NCI-H1436 treated with DMSO at 0.1 percent for 48 hours (cell line): ENCODE measurements around the gene ST3GAL4.
"Not testable (repeated sequence)": the region's sequence is repeated elsewhere in the genome, so short reads cannot be mapped to it uniquely, and the experiment has no call there.

Source experiments
- DNase-seq: peaks from one replicate; lab custom pipeline; 2025; lab: John Stamatoyannopoulos, UW

ST3GAL4 gene

DNA sequence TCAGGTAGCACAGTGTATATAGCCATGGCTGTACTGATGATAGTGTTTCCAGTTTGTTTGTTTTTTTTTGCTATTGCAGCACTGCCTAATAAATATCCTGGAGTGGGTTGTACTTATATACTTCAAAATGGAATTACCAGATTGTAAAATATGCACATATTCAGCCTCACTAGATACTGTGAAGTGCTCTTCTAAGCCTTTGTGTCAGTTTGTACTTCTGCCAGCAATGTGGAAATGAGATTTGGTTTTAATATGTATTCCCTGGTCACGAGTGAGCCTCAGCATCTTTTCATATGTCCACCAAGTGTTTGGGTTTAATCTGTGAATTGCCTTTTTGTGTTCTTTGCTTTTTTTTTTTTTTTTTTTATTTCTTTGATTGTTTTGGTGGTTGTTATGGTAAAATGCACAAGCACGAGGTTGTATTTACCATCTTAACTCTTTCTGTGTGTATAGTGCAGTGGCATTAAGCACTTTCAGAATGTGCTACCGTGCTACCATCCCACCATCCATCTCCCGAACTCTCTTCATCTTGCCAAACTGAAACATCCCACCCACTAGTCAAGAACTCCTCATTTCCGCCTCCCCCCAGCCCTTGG is 34.9 kb downstream of the ST3GAL4 start:
- no peak for DNase-seq

GRCh38 chr11:126391286-126391954 is 35.9 kb downstream of the ST3GAL4 start:
- DNase-seq, result no peak

DNA sequence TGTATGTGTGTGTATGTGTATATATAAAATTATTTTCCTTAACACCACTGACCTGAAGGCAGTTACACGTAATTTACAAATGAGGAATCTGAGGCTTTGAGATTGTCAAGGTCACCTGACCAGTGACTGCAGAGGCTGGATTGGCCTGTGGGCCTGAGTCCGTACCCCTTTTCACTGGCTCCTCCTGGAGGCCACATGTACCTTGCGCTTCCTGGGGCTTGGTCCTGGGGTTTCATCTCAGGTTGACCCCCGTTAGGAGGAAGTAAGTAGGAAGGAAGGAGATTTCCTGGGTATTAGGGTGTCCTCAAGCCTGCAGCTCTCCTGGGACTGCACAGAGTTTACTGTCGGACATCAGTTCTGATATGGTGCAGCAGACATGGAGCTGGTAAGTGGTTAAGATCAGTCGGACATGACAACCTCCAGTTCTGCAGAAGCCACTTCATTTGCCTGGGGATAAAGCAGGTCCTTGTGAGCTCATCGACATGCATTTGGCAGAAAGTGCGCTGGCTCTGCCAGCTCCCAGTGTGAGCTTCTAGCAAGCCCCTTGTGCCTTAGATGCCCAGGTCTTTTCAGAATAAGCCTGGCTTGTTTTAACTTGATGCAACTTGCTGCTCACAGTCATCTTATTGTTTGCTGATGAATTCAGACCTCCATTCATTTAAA is 36.6 kb downstream of the ST3GAL4 start:
- DNase-seq, result no peak

GRCh38 chr11:126392633-126393013 is 37.1 kb downstream of the ST3GAL4 start:
- no peak for DNase-seq

GRCh38 chr11:126393143-126393542 is 37.7 kb downstream of the ST3GAL4 start:
- DNase-seq, result no peak

GRCh38 chr11:126394036-126394435 is 38.5 kb downstream of the ST3GAL4 start:
- DNase-seq, result no peak

- not testable (repeated sequence) for DNase-seq
Measured at GRCh38 chr11:126394634-126395072, 39.2 kb downstream of the ST3GAL4 start.

- not testable (repeated sequence) for DNase-seq
Measured at GRCh38 chr11:126395784-126396183, 40.3 kb downstream of the ST3GAL4 start.

DNA sequence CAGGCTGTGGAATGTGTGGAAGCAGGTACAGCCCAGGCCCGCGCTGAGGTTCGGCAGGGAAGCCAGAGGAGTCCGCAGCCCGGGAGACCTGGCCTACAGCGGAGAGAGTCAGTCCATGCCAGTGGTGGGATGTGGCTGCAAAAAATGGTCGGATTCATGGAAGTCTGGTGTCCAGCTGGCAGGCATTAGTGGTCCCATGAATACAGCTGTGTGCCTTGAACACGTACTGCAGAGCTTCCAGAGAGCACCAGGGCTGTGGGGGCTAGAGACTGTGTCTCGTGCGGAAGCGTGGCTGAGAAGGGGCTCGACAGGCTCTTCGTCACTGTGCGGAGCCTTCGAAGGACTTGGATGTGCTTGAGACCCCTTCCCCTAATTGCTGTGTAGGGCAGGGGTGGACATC is 40.8 kb downstream of the ST3GAL4 start:
- not testable (repeated sequence) for DNase-seq

- DNase-seq, result no peak
Measured at GRCh38 chr11:126396965-126397364, 41.5 kb downstream of the ST3GAL4 start.

GRCh38 chr11:126398296-126398695 is 42.8 kb downstream of the ST3GAL4 start:
- DNase-seq, result no peak

- no peak for DNase-seq
Measured at GRCh38 chr11:126398721-126399120, 43.2 kb downstream of the ST3GAL4 start.

DNA sequence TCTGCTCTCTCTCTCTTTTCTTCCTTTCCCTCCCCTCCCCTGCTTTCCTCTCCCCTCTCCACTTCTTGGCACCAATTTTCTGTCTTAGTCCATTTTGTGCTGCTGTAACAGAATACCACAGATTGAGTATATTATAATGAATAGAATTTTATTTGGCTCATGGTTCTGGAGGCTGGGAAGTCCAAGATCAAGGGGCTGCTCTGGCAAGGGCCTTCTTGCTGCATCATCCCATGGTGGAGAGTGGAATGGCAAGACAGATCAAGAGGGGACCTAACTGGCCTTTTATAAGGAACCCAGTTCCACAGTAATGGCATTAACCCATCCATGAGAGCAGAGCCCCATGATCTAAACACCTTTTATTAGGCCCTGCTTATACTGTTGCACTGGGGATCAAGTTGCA is 44.5 kb downstream of the ST3GAL4 start:
- DNase-seq, result no peak

DNA sequence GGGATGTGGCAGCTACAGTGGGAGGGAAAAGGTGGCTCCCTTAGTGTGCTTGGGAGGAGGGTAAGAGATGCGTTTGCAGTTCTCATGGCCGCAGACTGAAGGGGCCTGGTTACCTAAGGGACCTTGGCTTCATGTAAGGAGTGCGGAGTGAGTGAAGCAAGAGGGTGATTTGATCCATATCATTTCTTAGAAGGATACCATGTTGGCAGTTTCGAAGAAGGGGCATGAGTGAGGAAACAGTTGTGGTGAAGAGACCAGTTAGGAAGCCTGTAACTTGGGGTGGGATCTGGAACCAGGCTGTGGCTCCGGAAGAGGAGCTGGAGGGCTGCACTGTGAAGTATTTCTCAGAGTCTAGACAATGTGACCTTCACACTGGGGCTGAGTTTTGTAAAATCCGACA is 45.0 kb downstream of the ST3GAL4 start:
- DNase-seq, result no peak

DNA sequence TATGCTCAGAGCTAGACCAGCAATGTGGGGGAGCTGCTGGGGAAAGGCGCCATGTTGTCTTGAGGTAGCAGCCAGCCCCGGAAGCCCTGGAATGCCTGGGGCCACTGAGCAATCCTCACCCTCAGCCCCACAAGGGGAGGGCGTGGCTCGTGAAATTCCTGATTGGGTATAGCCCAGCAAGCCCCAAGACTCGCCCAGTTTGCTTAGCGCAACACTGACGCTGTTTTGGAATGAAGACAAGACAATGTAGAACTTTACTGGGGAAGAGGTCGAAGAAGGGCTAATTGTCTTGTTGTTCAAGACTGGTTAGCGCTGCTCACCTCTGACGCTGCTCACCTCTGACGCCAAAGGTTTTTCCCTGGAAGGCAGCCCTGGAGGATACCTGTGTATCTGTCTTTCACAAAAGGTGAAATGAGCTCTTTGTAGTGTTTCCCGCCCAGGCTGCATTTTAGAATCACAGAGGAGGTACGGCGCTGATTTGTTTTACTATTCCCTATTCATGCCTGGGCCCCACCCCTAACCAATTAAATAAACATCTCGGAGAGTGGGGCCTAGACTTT is 47.6 kb downstream of the ST3GAL4 start:
- no peak for DNase-seq

GRCh38 chr11:126403658-126404057 is 48.2 kb downstream of the ST3GAL4 start:
- no peak for DNase-seq

DNA sequence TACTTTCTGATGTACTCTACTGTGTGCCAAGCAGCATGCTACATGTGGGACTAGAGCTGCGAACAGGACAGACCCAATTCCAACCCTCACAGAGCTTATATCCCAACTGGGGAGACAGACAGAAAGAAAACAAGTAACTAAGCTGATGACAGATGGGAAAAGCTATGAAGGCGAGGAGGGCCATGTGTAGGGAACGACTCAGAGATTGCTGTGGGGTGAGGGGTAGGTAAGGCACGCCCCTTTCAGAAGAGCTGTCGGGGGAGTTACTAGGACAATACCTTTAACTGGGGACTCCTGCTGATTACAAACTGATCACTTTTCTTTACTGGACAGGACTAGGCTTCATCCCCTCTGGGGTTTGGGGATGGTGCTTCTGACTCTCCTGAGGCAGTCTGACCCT is 48.9 kb downstream of the ST3GAL4 start:
- no peak for DNase-seq

GRCh38 chr11:126405374-126405773 is 49.9 kb downstream of the ST3GAL4 start:
- DNase-seq, result no peak

DNA sequence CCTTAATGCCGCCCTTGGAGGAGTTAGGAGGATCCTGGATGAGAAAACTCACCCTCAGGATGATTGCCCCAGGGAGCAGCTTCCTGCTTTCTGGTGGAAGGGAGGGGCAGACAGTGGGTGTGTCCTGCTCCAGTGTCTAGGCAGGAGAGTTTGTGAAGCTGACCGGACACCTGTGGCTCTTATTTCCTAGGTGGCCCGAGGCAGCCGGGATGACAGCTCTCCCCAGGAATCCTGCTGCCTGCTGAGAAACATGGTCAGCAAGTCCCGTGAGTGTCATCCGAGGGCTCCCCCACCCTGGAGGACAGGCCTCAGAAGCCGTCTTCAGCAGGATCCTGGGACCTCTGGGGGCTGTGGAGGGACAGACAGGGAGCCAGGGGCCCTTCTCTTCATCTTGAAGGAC is 50.4 kb downstream of the ST3GAL4 start:
- no peak for DNase-seq

DNA sequence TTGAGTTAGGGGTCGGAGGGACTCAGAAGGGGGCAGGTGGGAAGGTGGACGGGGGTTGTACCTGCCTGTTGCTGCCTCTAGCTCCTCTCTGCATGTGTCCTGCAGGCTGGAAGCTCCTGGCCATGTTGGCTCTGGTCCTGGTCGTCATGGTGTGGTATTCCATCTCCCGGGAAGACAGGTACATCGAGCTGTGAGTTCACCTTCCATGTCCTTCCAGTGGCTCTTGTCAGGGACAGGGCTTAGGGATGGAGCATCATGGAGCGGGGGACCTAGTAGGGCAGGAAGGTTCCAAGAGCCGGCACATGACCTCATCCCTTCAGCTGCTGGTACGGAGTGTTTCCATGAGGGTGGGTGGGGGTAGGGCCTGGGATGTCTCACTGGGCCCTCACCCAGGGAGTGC is 50.9 kb downstream of the ST3GAL4 start:
- no peak for DNase-seq

- DNase-seq, result no peak
Measured at GRCh38 chr11:126407101-126407521, 51.6 kb downstream of the ST3GAL4 start.

DNA sequence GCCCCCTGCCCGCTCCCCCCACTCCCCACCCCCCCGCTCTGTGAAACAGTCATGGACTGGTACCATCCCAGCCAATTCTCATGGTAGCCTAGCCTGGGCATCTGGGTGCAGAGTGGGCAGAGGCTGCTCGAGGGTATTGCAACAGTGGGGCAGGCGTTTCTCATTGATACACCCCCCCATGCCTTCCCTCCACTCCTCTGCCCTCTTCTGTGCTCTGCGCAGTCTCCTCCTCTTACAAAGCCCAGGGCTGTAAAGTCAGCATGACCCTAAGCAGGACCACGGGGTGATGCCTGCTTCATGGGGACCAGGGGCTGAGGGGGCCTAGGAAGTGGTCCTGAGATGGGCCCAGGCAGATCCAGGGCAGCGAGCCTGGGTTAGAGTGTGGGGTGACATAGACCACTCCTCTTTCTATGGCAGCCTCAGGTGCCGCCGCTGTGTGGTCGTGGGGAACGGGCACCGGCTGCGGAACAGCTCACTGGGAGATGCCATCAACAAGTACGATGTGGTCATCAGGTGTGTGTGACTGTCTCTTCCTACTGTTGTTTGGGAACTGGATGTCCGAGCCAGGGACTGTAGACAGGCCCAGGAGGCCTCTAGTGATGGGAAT is 52.3 kb downstream of the ST3GAL4 start:
- no peak for DNase-seq

- DNase-seq, result no peak
Measured at GRCh38 chr11:126408496-126408895, 53.0 kb downstream of the ST3GAL4 start.
